Activated naive CD4-positive, alpha-beta T cell treated with anti-CD3 and anti-CD28 coated beads, Interleukin-2, amount 50 U/mL, for 72 hours (primary cell): ENCODE data around the gene CNTNAP3. TPM values are rescaled to one million over a fixed set of nuclear protein-coding genes. Genes with fewer than 3 reads are reported as not detected.
"Not testable (repeated sequence)": the region's sequence is repeated elsewhere in the genome, so short reads cannot be mapped to it uniquely, and the experiment has no call there.

Experiments used
- ATAC-seq, 2 donors: fragments of 150-1000 bp; cut with Tn5 transposase; 2 replicates each; pipeline ENCODE4 v1.10.0; 2021; ENCODE audit warnings: mild to moderate bottlenecking in 2 of 2, moderate library complexity in 2 of 2
- DNase-seq, 2 donors: peaks; one replicate each; pipeline ENCODE4 v3.0.0; 2021 to 2022; ENCODE audit warnings: low spot score in 2 of 2
- H3K27ac Mint-ChIP-seq, 2 donors: one replicate each; pipeline ENCODE4 v1.8.0; 2022; ENCODE audit warnings: mild to moderate bottlenecking in 2 of 2, mixed read lengths in 2 of 2
- H3K36me3 Mint-ChIP-seq, 2 donors: one replicate each; pipeline ENCODE4 v1.8.0; 2022; ENCODE audit warnings: mixed read lengths in 2 of 2
- H3K9me3 Mint-ChIP-seq, 2 donors: one replicate each; pipeline ENCODE4 v1.8.0; 2022; ENCODE audit warnings: mixed read lengths in 2 of 2
- total RNA-seq, 2 donors: library from RNA; stranded (reverse); gene quantifications; one replicate each; pipeline ENCODE4 v1.2.3, GENCODE V29; 2022

Gene CNTNAP3
- total RNA-seq, 2 donors from 2014 or later = not detected

DNA sequence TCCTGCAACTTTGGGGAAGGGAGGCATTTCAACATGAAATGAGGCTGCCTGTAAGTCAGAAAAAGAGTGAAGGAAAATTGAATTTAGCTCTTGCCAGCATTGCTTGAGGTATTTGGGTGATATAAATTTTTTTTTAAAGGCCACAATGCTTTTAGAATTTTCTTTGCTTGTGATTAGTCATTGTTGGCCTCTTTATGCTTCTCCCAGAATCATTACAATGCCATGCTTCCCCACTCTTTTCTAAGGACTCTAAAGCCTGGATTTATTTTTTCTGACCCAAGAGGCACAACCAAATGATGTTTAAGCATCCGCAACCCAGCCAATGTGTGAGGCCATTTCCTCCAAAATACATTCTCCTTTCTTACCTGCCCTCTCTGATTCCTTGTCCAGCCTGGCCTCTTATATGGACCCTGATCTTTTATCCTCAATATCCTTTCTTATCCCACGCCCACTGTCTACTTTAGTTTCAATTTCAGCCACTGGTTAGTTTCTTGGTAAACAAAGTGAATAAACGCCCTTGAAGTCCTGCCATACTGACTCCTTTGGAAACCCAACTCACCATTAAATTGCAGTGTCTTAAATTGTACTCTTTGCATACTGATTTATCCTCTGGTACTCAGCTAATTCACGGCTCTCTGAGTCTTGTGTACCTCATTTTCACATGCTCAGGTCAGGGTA lies 261.9 kb downstream of the CNTNAP3 start:
- not testable (repeated sequence) for H3K9me3 Mint-ChIP-seq, ATAC-seq, H3K27ac Mint-ChIP-seq, DNase-seq, H3K36me3 Mint-ChIP-seq

Other genes with a start within 250 kb of the CNTNAP3 start
- gene SPATA31A1, start 67.5 kb upstream of the CNTNAP3 start, total RNA-seq = not detected